H9 (cell line): Measurements from ENCODE around the gene ADCY1. TPM values are rescaled to one million over a fixed set of nuclear protein-coding genes. Genes with fewer than 3 reads are reported as not detected.

Experiments used
- DNase-seq: peaks from one replicate; pipeline ENCODE4 v3.0.0-alpha.2; 2017
- H2AFZ ChIP-seq: one replicate; pipeline ENCODE4 v1.6.1; 2013; ENCODE audit warnings: mild to moderate bottlenecking, low read length, control low read depth, moderate library complexity
- H2AK5ac ChIP-seq: 2 replicates; pipeline ENCODE4 v1.6.1; 2013; ENCODE audit warnings: low read length, control low read depth, mixed read lengths; ENCODE audit not compliant: insufficient read length
- H2BK120ac ChIP-seq: one replicate; pipeline ENCODE4 v1.6.1; 2013; ENCODE audit warnings: low read depth, mild to moderate bottlenecking, low read length, control low read depth, inconsistent platforms; ENCODE audit not compliant: poor library complexity, severe bottlenecking
- H2BK12ac ChIP-seq: 2 replicates; pipeline ENCODE4 v1.6.1; 2013; ENCODE audit warnings: low read length, control low read depth, mixed read lengths, low read depth; ENCODE audit not compliant: insufficient read length
- H2BK15ac ChIP-seq: 2 replicates; pipeline ENCODE4 v1.6.1; 2013; ENCODE audit warnings: low read depth, low read length, control low read depth
- H2BK20ac ChIP-seq: one replicate; pipeline ENCODE4 v1.6.1; 2013; ENCODE audit warnings: low read depth, mild to moderate bottlenecking, low read length, control low read depth, inconsistent platforms; ENCODE audit not compliant: poor library complexity, severe bottlenecking
- H2BK5ac ChIP-seq: 2 replicates; pipeline ENCODE4 v1.6.1; 2013; ENCODE audit warnings: low read length, control low read depth, mixed read lengths; ENCODE audit not compliant: insufficient read length
- H3K14ac ChIP-seq: 2 replicates; pipeline ENCODE4 v1.6.1; 2013; ENCODE audit warnings: low read length, control low read depth; ENCODE audit not compliant: insufficient read depth
- H3K18ac ChIP-seq: 2 replicates; pipeline ENCODE4 v1.6.1; 2013; ENCODE audit warnings: low read depth, mild to moderate bottlenecking, mixed read lengths, low read length, control low read depth; ENCODE audit not compliant: insufficient read length
- H3K23ac ChIP-seq: 2 replicates; pipeline ENCODE4 v1.6.1; 2013; ENCODE audit warnings: low read length, control low read depth, mixed read lengths, low read depth; ENCODE audit not compliant: insufficient read length
- H3K23me2 ChIP-seq: 2 replicates; pipeline ENCODE4 v1.6.1; 2013; ENCODE audit warnings: low read depth, mild to moderate bottlenecking, mixed read lengths, low read length, control low read depth; ENCODE audit not compliant: insufficient read length, poor library complexity, severe bottlenecking
- H3K27ac ChIP-seq: 2 replicates; pipeline ENCODE4 v1.5.1; 2013; ENCODE audit warnings: low read length, control low read depth, mixed read lengths, low read depth; ENCODE audit not compliant: insufficient read length
- H3K27me3 ChIP-seq: 2 replicates; pipeline ENCODE4 v1.6.1; 2013; ENCODE audit warnings: low read length, control low read depth, inconsistent platforms; ENCODE audit not compliant: insufficient read depth
- H3K4ac ChIP-seq: 2 replicates; pipeline ENCODE4 v1.6.1; 2013; ENCODE audit warnings: low read depth, mild to moderate bottlenecking, control low read depth, inconsistent platforms, low read length, moderate library complexity
- H3K4me1 ChIP-seq: 2 replicates; pipeline ENCODE4 v1.6.1; 2013; ENCODE audit warnings: low read length, control low read depth, inconsistent platforms; ENCODE audit not compliant: insufficient read depth
- H3K4me2 ChIP-seq: 2 replicates; pipeline ENCODE4 v1.6.1; 2013; ENCODE audit warnings: low read length, control low read depth, mixed read lengths; ENCODE audit not compliant: insufficient read length, insufficient read depth
- H3K56ac ChIP-seq: 2 replicates; pipeline ENCODE4 v1.6.1; 2013; ENCODE audit warnings: low read depth, mild to moderate bottlenecking, mixed read lengths, low read length, control low read depth; ENCODE audit not compliant: insufficient read length
- H3K79me1 ChIP-seq: 2 replicates; pipeline ENCODE4 v1.6.1; 2013; ENCODE audit warnings: low read depth, mild to moderate bottlenecking, moderate library complexity, low read length, control low read depth, inconsistent platforms; ENCODE audit not compliant: insufficient read depth, poor library complexity, severe bottlenecking
- H3K79me2 ChIP-seq: 2 replicates; pipeline ENCODE4 v1.6.1; 2013; ENCODE audit warnings: low read length, control low read depth, inconsistent platforms; ENCODE audit not compliant: insufficient read depth
- H3K9ac ChIP-seq: 2 replicates; pipeline ENCODE4 v1.6.1; 2013; ENCODE audit warnings: low read length, control low read depth, mixed read lengths; ENCODE audit not compliant: insufficient read length; ENCODE audit errors: extremely low read depth
- H3K9me3 ChIP-seq: one replicate; pipeline ENCODE4 v1.6.1; 2013; ENCODE audit warnings: low read depth, low read length, inconsistent platforms; ENCODE audit not compliant: control insufficient read depth
- H3T11ph ChIP-seq: one replicate; pipeline ENCODE4 v1.6.1; 2013; ENCODE audit warnings: mild to moderate bottlenecking, low read length, control low read depth, inconsistent platforms
- H4K20me1 ChIP-seq: one replicate; pipeline ENCODE4 v1.6.1; 2013; ENCODE audit not compliant: control insufficient read depth, insufficient read length, insufficient read depth
- H4K5ac ChIP-seq: 2 replicates; pipeline ENCODE4 v1.6.1; 2013; ENCODE audit warnings: low read depth, mild to moderate bottlenecking, mixed read lengths, low read length, control low read depth; ENCODE audit not compliant: insufficient read length
- H4K8ac ChIP-seq: replicated peaks from 2 replicates; pipeline ENCODE4 v1.6.1; 2013; ENCODE audit warnings: low read length, control low read depth, mixed read lengths, low read depth; ENCODE audit not compliant: insufficient read length
- H4K91ac ChIP-seq: 2 replicates; pipeline ENCODE4 v1.6.1; 2013; ENCODE audit warnings: low read depth, mild to moderate bottlenecking, moderate library complexity, mixed read lengths, low read length, control low read depth; ENCODE audit not compliant: insufficient read length
- H3K27ac Mint-ChIP-seq, 3 experiments: 2 replicates in 2 of 3; 3 replicates in 1 of 3; pipeline ENCODE4 v1.8.0; 2020 to 2021; ENCODE audit warnings: mixed read lengths in 3 of 3, mild to moderate bottlenecking in 1 of 3, moderate library complexity in 1 of 3
- H3K27me3 Mint-ChIP-seq: 2 replicates; pipeline ENCODE4 v1.8.0; 2021; ENCODE audit warnings: low read depth, mild to moderate bottlenecking, moderate library complexity, mixed read lengths
- H3K36me3 Mint-ChIP-seq, 3 experiments: 2 replicates in 2 of 3; 3 replicates in 1 of 3; pipeline ENCODE4 v1.8.0; 2020 to 2021; ENCODE audit warnings: low read depth in 3 of 3, mixed read lengths in 3 of 3; ENCODE audit not compliant: insufficient read depth in 1 of 3
- H3K4me1 Mint-ChIP-seq, 2 experiments: 2 replicates each; pipeline ENCODE4 v1.8.0; 2020; ENCODE audit warnings: mixed read lengths in 2 of 2
- H3K4me3 Mint-ChIP-seq, 2 experiments: 2 replicates in 1 of 2; 3 replicates in 1 of 2; pipeline ENCODE4 v1.8.0; 2020 to 2021; ENCODE audit warnings: mild to moderate bottlenecking in 2 of 2, mixed read lengths in 2 of 2, moderate library complexity in 1 of 2
- H3K9me3 Mint-ChIP-seq, 2 experiments: 2 replicates in 1 of 2; 3 replicates in 1 of 2; pipeline ENCODE4 v1.8.0; 2020; ENCODE audit warnings: mild to moderate bottlenecking in 2 of 2, mixed read lengths in 2 of 2, moderate library complexity in 1 of 2
- WGBS: extraction: QIAGEN DNeasy Blood & Tissue Kit; methylation state at CpG from one replicate; pipeline ENCODE4 v1.1.7; 2013; ENCODE audit warnings: missing lambda C conversion rate, low lambda C conversion rate, mixed read lengths; ENCODE audit not compliant: insufficient read length; ENCODE audit errors: extremely low coverage; 5-methylcytosine and 5-hydroxymethylcytosine counted together
- total RNA-seq: library from RNA; stranded (reverse); gene quantifications from 2 replicates; pipeline ENCODE4 v1.2.1, GENCODE V29; 2021
- TF ChIP-seq, protein P1 (sequence below): fragments of 200-600 bp; sonication (generic); conservative IDR thresholded peaks from 3 replicates; pipeline ENCODE4 v1.8.0; 2021; ENCODE audit warnings: antibody characterized with exemption, mild to moderate bottlenecking

The ADCY1 gene
- total RNA-seq, 1 experiment from 2014 or later: 21.6 TPM

DNA sequence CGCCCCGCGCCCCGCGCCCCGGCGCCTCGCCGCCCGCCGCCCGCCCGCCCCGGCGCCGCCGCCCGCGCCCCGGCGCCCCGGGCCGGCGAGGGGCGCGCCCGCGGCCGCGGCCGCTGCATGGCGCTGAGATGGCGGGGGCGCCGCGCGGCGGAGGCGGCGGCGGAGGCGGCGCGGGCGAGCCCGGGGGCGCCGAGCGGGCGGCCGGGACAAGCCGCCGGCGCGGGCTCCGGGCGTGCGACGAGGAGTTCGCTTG, 174 bp downstream of the ADCY1 start:
- Histone ChIP-seq H3K9me3 (no peaks in the 10 kb centered on the region), H4K5ac (no peak overlapping the region), H3K9ac (no peak overlapping the region), H3T11ph (no peak overlapping the region), H3K4me1 (peaks cover 2% of the 10 kb centered on the region; the same call in 1 of the 2 replicates), H3K4ac (no peak overlapping the region), H3K18ac (no peak overlapping the region), H3K27me3 (peaks cover 25% of the 10 kb centered on the region; the same call in 1 of the 2 replicates), H2BK120ac (no peak overlapping the region), H3K79me2 (no peaks in the 10 kb centered on the region), H2BK20ac (no peak overlapping the region), H3K23me2 (peaks cover 19% of the 10 kb centered on the region), H2AFZ (no peak overlapping the region), H4K8ac (no peak overlapping the region), H2BK5ac (no peak overlapping the region), H3K56ac (no peak overlapping the region), H3K4me2 (peak overlapping the region; percentile 92), H3K23ac (no peak overlapping the region), H4K91ac (no peak overlapping the region), H3K79me1 (no peaks in the 10 kb centered on the region), H2BK12ac (no peak overlapping the region), H2AK5ac (no peak overlapping the region), H3K27ac (no peak overlapping the region), H2BK15ac (no peak overlapping the region), H3K14ac (no peak overlapping the region), H4K20me1 (no peaks in the 10 kb centered on the region)
- Mint-ChIP-seq H3K9me3 (peaks cover 0 to 3% of the 10 kb centered on the region in 2 experiments; a peak in 1 of 5 replicates), H3K4me1 (peaks cover 43 to 54% of the 10 kb centered on the region in 2 experiments), H3K36me3 (no peaks in the 10 kb centered on the region; a peak in 1 of 7 replicates), H3K27ac (no peak overlapping the region), H3K27me3 (peaks cover 50% of the 10 kb centered on the region), H3K4me3 (no peak overlapping the region)
- no peak for DNase-seq
- WGBS: no CpG with 5 or more reads among the region's 60 CpGs
- TF ChIP-seq, protein P1, sequence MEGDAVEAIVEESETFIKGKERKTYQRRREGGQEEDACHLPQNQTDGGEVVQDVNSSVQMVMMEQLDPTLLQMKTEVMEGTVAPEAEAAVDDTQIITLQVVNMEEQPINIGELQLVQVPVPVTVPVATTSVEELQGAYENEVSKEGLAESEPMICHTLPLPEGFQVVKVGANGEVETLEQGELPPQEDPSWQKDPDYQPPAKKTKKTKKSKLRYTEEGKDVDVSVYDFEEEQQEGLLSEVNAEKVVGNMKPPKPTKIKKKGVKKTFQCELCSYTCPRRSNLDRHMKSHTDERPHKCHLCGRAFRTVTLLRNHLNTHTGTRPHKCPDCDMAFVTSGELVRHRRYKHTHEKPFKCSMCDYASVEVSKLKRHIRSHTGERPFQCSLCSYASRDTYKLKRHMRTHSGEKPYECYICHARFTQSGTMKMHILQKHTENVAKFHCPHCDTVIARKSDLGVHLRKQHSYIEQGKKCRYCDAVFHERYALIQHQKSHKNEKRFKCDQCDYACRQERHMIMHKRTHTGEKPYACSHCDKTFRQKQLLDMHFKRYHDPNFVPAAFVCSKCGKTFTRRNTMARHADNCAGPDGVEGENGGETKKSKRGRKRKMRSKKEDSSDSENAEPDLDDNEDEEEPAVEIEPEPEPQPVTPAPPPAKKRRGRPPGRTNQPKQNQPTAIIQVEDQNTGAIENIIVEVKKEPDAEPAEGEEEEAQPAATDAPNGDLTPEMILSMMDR: no peak
